NOMO-1 treated with dmso at 0.1 percent for 144 hours (cell line): ENCODE results near the gene RNF168.
"Not testable (repeated sequence)": the region's sequence is repeated elsewhere in the genome, so short reads cannot be mapped to it uniquely, and the experiment has no call there.

Experiments used
- DNase-seq: peaks from one replicate; lab custom pipeline; 2025; ENCODE audit not compliant: unreplicated experiment; lab: John Stamatoyannopoulos, UW

RNF168 gene

DNA sequence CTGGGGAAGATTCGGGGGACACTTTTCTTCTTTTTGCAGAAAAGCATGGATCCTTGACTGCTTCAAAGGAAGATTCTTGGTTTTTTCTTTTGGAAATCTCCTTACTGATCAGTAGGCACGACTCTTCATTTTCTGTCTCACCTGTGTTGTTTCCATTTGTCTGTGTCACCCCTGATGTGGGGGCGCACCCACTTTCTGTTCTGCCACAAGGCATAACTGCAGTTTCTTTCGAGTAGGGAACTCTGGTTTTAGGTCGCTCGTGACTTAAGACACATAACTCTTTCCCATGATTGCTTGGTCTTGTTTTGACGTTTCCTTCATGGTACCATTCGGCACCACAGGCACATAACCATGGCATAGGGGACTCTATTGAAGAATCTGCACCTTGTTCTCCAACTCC, 31.3 kb downstream of the RNF168 start:
- no peak for DNase-seq

- no peak for DNase-seq
Observed at GRCh38 chr3:196471551-196471950, 32.0 kb downstream of the RNF168 start.

- not testable (repeated sequence) for DNase-seq
Observed at GRCh38 chr3:196470182-196470581, 33.4 kb downstream of the RNF168 start.

GRCh38 chr3:196463804-196464203, 39.8 kb downstream of the RNF168 start:
- no peak for DNase-seq

DNA sequence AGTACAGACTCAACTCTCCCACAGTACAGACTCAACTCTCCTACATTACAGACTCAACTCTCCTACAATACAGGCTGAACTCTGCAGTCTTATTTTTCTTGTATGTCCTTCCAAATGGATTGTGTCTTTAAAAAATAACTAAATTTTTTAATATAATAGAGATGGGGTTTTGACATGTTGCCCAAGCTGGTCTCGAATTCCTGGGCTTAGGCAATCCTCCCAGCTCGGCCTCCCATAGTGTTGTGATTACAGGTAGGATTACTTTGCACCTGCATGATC, 40.2 kb downstream of the RNF168 start:
- no peak for DNase-seq

DNA sequence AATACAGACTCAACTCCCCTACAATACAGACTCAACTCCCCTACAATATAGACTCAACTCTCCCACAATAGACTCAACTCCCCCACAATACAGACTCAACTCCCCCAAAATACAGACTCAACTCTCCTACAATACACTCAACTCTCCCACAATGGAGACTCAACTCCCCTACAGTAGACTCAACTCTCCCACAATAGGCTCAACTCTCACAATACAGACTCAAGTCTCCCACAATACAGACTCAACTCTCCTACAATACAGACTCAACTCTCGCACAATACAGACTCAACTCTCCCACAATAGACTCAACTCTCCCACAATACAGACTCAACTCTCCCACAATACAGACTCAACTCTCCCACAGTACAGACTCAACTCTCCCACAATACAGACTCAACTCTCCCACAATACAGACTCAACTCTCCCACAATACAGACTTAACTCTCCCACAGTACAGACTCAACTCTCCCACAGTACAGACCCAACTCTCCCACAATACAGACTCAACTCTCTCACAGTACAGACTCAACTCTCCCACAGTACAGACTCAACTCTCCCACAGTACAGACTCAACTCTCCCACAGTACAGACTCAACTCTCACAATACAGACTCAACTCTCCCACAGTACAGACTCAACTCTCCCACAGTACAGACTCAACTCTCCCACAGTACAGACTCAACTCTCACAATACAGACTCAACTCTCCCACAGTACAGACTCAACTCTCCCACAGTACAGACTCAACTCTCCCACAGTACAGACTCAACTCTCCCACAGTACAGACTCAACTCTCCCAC, 40.7 kb downstream of the RNF168 start:
- DNase-seq = not testable (repeated sequence)

DNA sequence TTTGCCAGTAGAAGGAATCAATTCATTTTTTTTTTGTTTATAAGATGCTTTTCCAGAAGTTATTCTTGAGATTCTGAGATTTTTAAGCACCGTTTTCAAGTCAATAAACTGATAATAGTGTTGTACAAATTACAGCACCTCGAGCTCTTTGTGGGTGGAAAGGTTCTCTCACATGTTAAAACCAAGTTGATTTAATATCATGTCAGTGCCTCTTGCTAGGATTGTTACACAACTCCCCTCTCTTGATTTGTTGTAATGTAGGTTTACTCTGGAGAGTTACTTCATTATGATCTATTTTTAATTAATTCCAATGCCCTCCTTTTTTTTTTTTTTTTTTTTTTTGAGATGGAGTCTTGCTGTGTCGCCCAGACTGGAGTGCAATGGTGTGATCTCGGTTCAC, 45.5 kb downstream of the RNF168 start:
- peak; percentile 33 for DNase-seq

- peak; percentile 97 for DNase-seq
Observed at GRCh38 chr3:196457470-196457869, 46.1 kb downstream of the RNF168 start.

- DNase-seq = no peak
Observed at GRCh38 chr3:196454935-196455334, 48.6 kb downstream of the RNF168 start.

GRCh38 chr3:196445391-196445790, 58.2 kb downstream of the RNF168 start:
- DNase-seq = not testable (repeated sequence)

DNA sequence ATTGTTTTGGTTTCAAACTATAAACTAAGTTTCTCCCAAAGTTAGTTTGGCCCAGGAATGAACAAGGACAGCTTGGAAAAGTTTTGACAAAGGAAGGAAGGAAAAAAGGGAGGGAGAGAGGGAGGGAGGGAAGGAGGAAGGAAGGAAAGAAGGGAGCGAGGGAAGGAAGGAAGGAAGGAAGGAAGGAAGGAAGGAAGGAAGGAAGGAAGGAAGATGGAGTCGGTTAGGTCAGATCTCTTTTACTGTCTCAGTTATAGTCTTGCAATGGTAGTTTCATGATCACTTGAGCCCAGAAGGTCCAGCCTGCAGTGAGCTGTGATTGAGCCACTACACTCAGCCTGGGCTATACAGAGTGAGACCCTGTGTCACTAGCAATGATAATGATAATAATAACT, 59.1 kb downstream of the RNF168 start:
- DNase-seq = no peak

DNA sequence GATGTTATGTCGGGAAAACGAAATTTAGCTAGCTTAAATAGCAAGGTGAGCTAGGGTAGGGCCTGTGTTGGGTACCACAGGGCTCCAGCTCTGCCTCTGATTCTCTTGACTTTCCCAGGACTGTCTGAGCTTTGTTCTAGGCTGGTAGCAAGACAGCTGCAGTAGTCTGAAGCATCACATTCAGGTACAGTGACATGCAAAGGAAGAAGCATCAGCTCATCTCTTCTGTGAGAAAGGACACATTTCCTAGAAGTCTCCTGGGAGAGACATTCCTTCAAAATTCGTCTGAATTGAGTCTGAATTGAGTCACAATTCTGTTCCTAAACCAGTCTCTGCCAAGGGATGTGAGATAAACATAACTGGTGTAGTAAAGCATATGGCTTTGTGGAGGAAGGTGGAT, 62.9 kb downstream of the RNF168 start:
- DNase-seq = no peak

GRCh38 chr3:196440041-196440537, 63.5 kb downstream of the RNF168 start:
- no peak for DNase-seq

- DNase-seq = peak; percentile 96
Observed at GRCh38 chr3:196432137-196432879, 71.3 kb downstream of the RNF168 start, which contains the start of gene UBXN7. TSS of gene UBXN7 (minus strand) at chr3:196432427. CDS start at chr3:196432399, 28 bp downstream.

DNA sequence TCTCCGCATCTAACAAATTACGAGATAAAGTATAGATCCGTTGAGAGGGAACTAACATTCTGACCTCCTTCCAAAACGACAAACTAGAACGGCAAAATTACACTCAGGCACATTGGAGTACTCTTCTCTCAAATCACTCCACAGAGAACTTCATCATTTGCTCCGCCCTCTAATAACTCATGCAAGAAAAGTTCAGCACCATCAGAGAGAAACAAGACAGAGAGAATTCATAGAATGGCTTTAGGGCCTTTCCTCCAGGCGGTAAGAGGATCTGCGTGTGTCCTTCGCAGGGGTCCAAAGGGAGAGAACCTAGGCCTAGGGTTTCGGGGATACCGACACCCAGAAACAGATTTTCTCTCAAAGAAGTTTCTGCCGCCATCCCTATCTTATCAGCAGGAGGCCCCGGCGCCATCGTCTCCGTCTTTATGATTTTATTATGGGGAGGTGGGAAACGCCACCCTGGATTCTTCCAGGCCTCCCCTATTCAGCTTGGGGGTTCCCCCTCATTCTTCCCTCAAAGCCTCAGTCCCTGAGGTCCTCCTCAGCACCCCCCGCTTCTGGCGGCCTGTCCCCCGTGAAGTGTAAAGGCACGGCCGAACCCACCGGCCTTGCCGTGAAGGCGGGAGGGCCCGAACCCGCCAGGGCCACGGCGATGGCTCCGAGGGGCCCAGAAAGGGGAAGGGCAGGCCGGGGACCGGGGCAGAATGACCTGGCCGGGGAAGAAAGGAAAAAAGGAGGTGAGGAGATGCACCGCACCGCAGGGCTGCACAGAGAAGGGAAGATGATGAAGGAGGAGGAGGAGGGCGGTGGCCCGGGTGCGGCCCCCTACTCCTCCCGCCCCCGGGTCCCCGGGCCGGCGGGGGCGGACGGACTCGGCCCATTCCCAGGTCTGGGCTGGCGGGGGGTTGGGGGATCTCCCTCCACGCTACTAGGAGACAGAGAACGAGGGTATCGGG, 72.1 kb downstream of the RNF168 start:
- DNase-seq = peak; percentile 79

DNA sequence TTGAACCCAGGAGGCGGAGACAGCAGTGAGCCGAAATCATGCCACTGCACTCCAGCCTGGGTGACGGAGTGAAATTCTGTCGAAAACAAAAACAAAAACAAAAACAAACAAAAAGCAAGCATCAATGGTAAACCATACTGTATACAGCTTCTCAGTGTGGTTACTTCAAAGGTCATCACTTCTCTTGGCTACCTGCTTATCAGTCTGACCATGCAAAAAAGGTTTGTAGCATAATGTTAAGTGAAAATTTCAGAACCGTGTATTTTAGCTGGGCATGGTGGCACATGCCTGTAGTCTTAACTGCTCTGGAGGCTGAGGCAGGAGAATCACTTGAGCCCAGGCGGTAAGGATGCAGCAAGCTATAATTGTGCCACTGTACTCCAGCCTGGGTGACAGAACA, 75.5 kb downstream of the RNF168 start:
- DNase-seq = no peak

GRCh38 chr3:196424421-196424820, 79.1 kb downstream of the RNF168 start:
- DNase-seq = not testable (repeated sequence)

GRCh38 chr3:196423044-196423781, 80.4 kb downstream of the RNF168 start:
- DNase-seq = no peak

DNA sequence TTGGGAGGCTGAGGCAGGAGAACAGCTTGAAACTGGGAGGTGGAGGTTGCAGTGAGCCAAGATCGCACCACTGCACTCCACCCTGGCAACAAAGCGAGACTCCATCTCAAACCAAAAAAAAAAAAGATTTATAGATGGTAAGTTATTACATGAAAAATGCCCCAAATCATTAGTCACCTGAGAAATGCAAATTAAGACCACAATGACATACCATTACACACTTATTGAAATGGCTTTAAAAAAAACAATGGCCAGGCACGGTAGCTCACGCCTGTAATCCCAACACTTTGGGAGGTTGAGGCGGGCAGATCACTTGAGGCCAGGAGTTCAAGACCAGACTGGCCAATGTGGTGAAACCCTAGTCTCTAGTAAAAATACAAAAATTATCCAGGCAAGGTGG, 81.9 kb downstream of the RNF168 start:
- not testable (repeated sequence) for DNase-seq

DNA sequence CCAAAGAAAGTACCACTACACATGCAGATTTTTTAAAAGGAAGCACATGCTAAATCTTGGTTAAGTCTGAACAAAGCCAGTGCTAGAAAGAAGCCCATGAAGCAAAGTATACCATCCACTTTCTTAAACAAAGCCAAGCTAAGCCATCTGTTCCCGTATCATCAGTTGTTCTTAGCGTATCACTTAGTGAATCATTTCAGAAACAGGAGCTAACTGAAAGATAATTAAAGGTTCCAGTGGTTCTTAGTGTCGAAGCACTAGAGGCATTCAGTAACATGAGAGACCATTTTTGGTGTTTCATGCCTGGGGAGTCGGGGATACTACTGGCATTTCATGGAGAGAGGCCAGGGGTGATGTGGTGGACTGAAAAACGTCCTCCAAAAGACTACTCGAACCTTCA, 84.2 kb downstream of the RNF168 start:
- DNase-seq = no peak
